PFSK-1 (cell line): Measurements from ENCODE around the gene OR14A16.

Experiments
- FOXP2 ChIP-seq: optimal IDR thresholded peaks from 2 replicates; pipeline ENCODE3; 2011; ENCODE audit warnings: borderline replicate concordance, control low read depth, inconsistent platforms; ENCODE audit not compliant: insufficient read depth; ENCODE audit errors: extremely low read length, extremely low read depth
- POLR2AphosphoS5 ChIP-seq: IDR thresholded peaks from 2 replicates; pipeline ENCODE4 v1.6.1; 2012; ENCODE audit warnings: low read depth, mild to moderate bottlenecking, control low read depth, low read length, moderate library complexity
- SIN3A ChIP-seq: IDR thresholded peaks from 2 replicates; pipeline ENCODE4 v1.6.1; 2012; ENCODE audit warnings: mild to moderate bottlenecking, low read length, moderate library complexity, borderline replicate concordance; ENCODE audit not compliant: insufficient read depth
- TAF1 ChIP-seq: IDR thresholded peaks from 2 replicates; pipeline ENCODE4 v1.6.1; 2012; ENCODE audit warnings: low read length, control low read depth, borderline replicate concordance; ENCODE audit not compliant: insufficient read depth
- TF ChIP-seq, protein P1 (sequence below), 2 experiments: IDR thresholded peaks; 2 replicates each; pipeline versions ENCODE4 v1.6.1 to v1.8.0; 2011 to 2012; ENCODE audit warnings: low read depth in 2 of 2, low read length in 2 of 2, control low read depth in 1 of 2, inconsistent platforms in 1 of 2, mild to moderate bottlenecking in 1 of 2, moderate library complexity in 1 of 2; ENCODE audit not compliant: insufficient read depth in 1 of 2

OR14A16 gene

DNA sequence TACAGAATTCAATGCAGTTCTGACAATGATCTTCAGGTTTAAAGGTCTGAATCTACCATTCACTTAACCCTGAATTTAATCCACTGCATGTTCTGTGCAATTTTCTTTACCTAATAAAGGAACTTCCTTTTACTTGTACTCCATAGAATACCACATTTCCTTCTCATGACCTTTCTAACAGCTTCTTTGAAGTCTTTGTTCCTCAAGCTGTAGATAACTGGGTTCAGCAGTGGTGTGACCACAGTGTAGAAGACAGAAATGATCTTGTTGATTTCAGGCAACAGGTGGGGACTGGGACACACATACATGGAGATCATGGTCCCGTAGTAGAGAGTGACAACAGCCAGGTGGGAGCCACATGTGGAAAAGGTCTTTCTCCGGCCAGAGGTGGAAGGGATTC lies 16.9 kb upstream of the OR14A16 start:
- TF ChIP-seq SIN3A (no peak), FOXP2 (no peak), POLR2AphosphoS5 (no peak), TAF1 (no peak)
- TF ChIP-seq, protein P1, sequence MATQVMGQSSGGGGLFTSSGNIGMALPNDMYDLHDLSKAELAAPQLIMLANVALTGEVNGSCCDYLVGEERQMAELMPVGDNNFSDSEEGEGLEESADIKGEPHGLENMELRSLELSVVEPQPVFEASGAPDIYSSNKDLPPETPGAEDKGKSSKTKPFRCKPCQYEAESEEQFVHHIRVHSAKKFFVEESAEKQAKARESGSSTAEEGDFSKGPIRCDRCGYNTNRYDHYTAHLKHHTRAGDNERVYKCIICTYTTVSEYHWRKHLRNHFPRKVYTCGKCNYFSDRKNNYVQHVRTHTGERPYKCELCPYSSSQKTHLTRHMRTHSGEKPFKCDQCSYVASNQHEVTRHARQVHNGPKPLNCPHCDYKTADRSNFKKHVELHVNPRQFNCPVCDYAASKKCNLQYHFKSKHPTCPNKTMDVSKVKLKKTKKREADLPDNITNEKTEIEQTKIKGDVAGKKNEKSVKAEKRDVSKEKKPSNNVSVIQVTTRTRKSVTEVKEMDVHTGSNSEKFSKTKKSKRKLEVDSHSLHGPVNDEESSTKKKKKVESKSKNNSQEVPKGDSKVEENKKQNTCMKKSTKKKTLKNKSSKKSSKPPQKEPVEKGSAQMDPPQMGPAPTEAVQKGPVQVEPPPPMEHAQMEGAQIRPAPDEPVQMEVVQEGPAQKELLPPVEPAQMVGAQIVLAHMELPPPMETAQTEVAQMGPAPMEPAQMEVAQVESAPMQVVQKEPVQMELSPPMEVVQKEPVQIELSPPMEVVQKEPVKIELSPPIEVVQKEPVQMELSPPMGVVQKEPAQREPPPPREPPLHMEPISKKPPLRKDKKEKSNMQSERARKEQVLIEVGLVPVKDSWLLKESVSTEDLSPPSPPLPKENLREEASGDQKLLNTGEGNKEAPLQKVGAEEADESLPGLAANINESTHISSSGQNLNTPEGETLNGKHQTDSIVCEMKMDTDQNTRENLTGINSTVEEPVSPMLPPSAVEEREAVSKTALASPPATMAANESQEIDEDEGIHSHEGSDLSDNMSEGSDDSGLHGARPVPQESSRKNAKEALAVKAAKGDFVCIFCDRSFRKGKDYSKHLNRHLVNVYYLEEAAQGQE (IDR thresholded peaks at IDR 0.05; ENCODE audit: insufficient read depth in 1 of 2, low read depth in 2 of 2, low read length in 2 of 2): no peak

DNA sequence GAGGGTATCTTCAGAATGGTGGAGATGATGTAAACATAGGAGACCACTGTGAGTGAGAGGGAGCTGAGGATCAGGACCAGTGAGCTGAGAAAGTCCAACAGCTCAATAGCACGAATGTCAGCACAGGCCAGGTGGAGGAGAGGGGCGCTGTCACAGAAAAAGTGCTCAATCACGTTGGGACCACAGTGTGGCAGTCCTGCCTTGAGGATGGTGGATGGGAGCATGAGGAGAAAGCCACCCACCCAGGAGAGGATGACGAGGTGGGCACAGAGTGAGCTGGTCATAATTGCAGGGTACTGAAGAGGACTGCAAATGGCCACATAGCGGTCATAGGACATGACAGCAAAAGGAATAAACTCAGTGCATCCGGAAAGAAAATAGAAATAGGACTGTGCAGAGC lies 9.7 kb upstream of the OR14A16 start:
- no peak for TF ChIP-seq POLR2AphosphoS5

DNA sequence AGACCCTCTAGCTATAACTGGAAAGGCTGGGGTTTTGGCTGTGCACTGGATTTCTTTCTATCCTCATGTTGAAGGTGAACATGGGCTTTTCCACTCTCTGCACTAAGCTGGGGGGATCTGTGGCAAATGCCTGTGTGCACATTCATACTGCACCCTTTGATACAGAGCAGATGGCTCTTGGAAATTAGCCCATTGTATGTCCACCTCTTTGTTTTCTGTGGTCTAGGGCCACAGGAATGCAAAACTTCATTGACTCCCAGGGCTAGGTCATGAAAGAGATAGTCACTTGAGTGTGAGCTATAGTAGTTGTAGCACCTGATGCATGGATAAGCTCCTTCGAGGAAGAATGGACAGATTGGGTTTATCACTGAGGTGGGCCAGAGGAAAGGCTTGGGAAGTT lies 5.7 kb upstream of the OR14A16 start:
- TF ChIP-seq FOXP2: no peak
- no peak for TF ChIP-seq SIN3A
- TF ChIP-seq POLR2AphosphoS5: no peak
- TF ChIP-seq TAF1: no peak
- TF ChIP-seq, protein P1 (IDR thresholded peaks at IDR 0.05; ENCODE audit: insufficient read depth in 1 of 2, low read depth in 2 of 2, low read length in 2 of 2): no peak

DNA sequence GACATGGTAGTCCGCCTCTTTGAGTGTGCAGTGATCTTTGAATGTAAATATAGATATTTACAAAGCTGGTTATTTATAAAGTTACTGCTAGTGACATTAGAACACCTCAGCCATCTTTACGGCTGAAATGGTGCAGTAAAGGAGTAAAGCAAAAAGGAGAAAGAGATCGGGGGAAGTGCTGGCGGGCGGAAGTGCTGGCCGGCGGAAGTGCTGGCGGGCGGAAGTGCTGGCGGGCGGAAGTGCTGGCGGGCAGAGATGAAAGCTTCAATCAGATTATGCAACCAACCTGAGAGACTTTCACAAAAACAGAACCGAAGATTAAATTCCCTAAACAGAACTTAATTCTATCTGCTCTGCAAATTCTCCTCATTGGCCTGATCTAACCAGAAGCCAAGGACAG lies 1.4 kb upstream of the OR14A16 start:
- TF ChIP-seq SIN3A (no peak), FOXP2 (no peak), TAF1 (no peak), POLR2AphosphoS5 (no peak)
- TF ChIP-seq, protein P1 (IDR thresholded peaks at IDR 0.05; ENCODE audit: insufficient read depth in 1 of 2, low read depth in 2 of 2, low read length in 2 of 2): no peak

DNA sequence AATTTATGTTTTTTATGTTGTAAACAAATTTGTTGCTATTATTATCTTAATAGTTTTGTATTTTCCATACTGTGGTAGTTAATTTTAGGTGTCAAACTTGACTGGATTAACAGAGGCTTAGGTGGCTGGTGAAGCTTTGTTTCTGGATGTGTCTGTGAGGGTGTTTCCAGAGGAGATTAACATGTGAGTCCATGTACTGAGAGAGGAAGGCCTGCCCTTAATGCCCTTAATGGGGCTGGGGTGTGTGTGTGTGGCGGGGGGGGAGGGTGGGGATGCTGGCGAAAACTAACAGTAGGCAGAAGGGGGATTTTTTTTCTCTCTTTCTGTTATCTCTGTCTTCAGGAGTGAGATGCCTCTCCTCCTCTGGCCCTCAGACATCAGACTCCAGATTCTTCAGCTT lies 1.9 kb downstream of the OR14A16 start:
- TF ChIP-seq TAF1 (no peak), SIN3A (no peak), POLR2AphosphoS5 (no peak), FOXP2 (no peak)
- TF ChIP-seq, protein P1 (IDR thresholded peaks at IDR 0.05; ENCODE audit: insufficient read depth in 1 of 2, low read depth in 2 of 2, low read length in 2 of 2): no peak
